Upper lobe of right lung (tissue), 1 donor: ENCODE results near the gene BRIP1. TPM values are rescaled to one million over a fixed set of nuclear protein-coding genes. Genes with fewer than 3 reads are reported as not detected.

Source experiments
- ATAC-seq: fragments of 200-7000 bp; cut with Tn5 transposase; one replicate; pipeline ENCODE4 v1.9.1; 2020; ENCODE audit warnings: mild to moderate bottlenecking, moderate library complexity
- DNase-seq: peaks from one replicate; pipeline ENCODE4 v3.0.0-alpha.2; 2020
- H3K27ac ChIP-seq: fragments of 200-600 bp; one replicate; pipeline ENCODE4 v1.8.0; 2022
- H3K27me3 ChIP-seq: fragments of 200-600 bp; one replicate; pipeline ENCODE4 v1.8.0; 2022; ENCODE audit warnings: mild to moderate bottlenecking
- H3K36me3 ChIP-seq: fragments of 200-600 bp; one replicate; pipeline ENCODE4 v1.8.0; 2022
- H3K4me1 ChIP-seq: fragments of 200-600 bp; one replicate; pipeline ENCODE4 v1.8.0; 2022
- H3K4me3 ChIP-seq: fragments of 200-600 bp; one replicate; pipeline ENCODE4 v1.8.0; 2022; ENCODE audit warnings: mild to moderate bottlenecking
- H3K9me3 ChIP-seq: fragments of 200-600 bp; one replicate; pipeline ENCODE4 v1.8.0; 2022
- CTCF ChIP-seq: fragments of 200-600 bp; IDR thresholded peaks from one replicate; pipeline ENCODE4 v1.8.0; 2022; ENCODE audit warnings: antibody characterized with exemption
- intact Hi-C: fragments of 100-400 bp; cut with DNase I; formaldehyde crosslinking; loops from one replicate; pipeline ENCODE4 v1.11.0; 2022
- total RNA-seq: library from RNA; stranded (reverse); fragmentation: NEBNext Ultra II Directional; extraction: Animal tissue kit (Norgen Biotek cat#: 25700); gene quantifications from one replicate; pipeline ENCODE4 v1.2.1, GENCODE V29; 2021
- donor health status: DM: no; HTN: yes; CAD: no; lungs with severe emphysema.

The BRIP1 gene
- total RNA-seq, 1 donor from 2014 or later = 0.26 TPM

- intact Hi-C loops = no loop called here
These were observed 53.4 kb downstream of the BRIP1 start for GRCh38 chr17:61809816-61810392.

GRCh38 chr17:61808442-61808841 is 54.9 kb downstream of the BRIP1 start:
- TF ChIP-seq CTCF = no peak
- Histone ChIP-seq H3K36me3 (no peaks in the 10 kb centered on the region), H3K27ac (no peak overlapping the region), H3K4me1 (no peaks in the 10 kb centered on the region), H3K27me3 (no peaks in the 10 kb centered on the region), H3K4me3 (no peak overlapping the region), H3K9me3 (no peaks in the 10 kb centered on the region)
- DNase-seq = no peak
- no peak for ATAC-seq
- intact Hi-C loops = no loop called here

More at GRCh38 chr17:61809816-61810392, 53.4 kb downstream of the BRIP1 start:
- no peak for TF ChIP-seq CTCF
- Histone ChIP-seq H3K4me1 (no peaks in the 10 kb centered on the region), H3K27me3 (no peaks in the 10 kb centered on the region), H3K36me3 (no peaks in the 10 kb centered on the region), H3K4me3 (no peak overlapping the region), H3K27ac (no peak overlapping the region), H3K9me3 (no peaks in the 10 kb centered on the region)
- DNase-seq (no peak), ATAC-seq (no peak)

GRCh38 chr17:61806936-61807335 is 56.4 kb downstream of the BRIP1 start:
- H3K9me3 ChIP-seq = no peaks in the 10 kb centered on the region
- intact Hi-C loops = no loop called here
- DNase-seq (no peak), ATAC-seq (no peak)
- H3K27me3 ChIP-seq = no peaks in the 10 kb centered on the region
- no peaks in the 10 kb centered on the region for H3K36me3 ChIP-seq
- no peaks in the 10 kb centered on the region for H3K4me1 ChIP-seq
- no peak overlapping the region for H3K4me3 ChIP-seq
- no peak for TF ChIP-seq CTCF
- no peak overlapping the region for H3K27ac ChIP-seq

- TF ChIP-seq CTCF = no peak
- Histone ChIP-seq H3K36me3 (no peaks in the 10 kb centered on the region), H3K4me3 (no peak overlapping the region), H3K9me3 (no peaks in the 10 kb centered on the region), H3K27ac (no peak overlapping the region), H3K4me1 (no peaks in the 10 kb centered on the region), H3K27me3 (no peaks in the 10 kb centered on the region)
- intact Hi-C loops = no loop called here
- ATAC-seq (no peak), DNase-seq (no peak)
These were observed 57.1 kb downstream of the BRIP1 start for GRCh38 chr17:61806081-61806828.

GRCh38 chr17:61805399-61805798 is 57.9 kb downstream of the BRIP1 start:
- no peak for TF ChIP-seq CTCF
- Histone ChIP-seq H3K4me3 (no peak overlapping the region), H3K4me1 (no peaks in the 10 kb centered on the region), H3K27ac (no peak overlapping the region), H3K36me3 (no peaks in the 10 kb centered on the region), H3K27me3 (no peaks in the 10 kb centered on the region), H3K9me3 (no peaks in the 10 kb centered on the region)
- ATAC-seq (no peak), DNase-seq (no peak)
- intact Hi-C loops = no loop called here
